NCI-H1105 treated with DMSO at 0.1 percent for 48 hours (cell line): Measurements from ENCODE around the gene BRD2.

Source experiments
- DNase-seq: peaks from one replicate; lab custom pipeline; 2025; lab: John Stamatoyannopoulos, UW

BRD2 gene

GRCh38 chr6:32995448-32995847 lies 27.1 kb downstream of the BRD2 start:
- no peak for DNase-seq

- peak; percentile 34 for DNase-seq
Measured at GRCh38 chr6:33000055-33000454, 31.7 kb downstream of the BRD2 start.

GRCh38 chr6:33001685-33002084 lies 33.3 kb downstream of the BRD2 start:
- DNase-seq: no peak

GRCh38 chr6:33004940-33005339 lies 36.5 kb downstream of the BRD2 start:
- DNase-seq: no peak

- DNase-seq: no peak
Measured at GRCh38 chr6:33007831-33008400, 39.5 kb downstream of the BRD2 start.

GRCh38 chr6:33008944-33009861 lies 40.8 kb downstream of the BRD2 start, which contains the start of gene HLA-DOA:
HLA-DOA (minus strand) TSS chr6:33009591.
- peak; percentile 15 for DNase-seq

- no peak for DNase-seq
Measured at GRCh38 chr6:33010356-33010755, 42.0 kb downstream of the BRD2 start.

- no peak for DNase-seq
Measured at GRCh38 chr6:33013608-33014007, 45.2 kb downstream of the BRD2 start.

- DNase-seq: peak; percentile 86
Measured at GRCh38 chr6:33014841-33015634, 46.6 kb downstream of the BRD2 start.

GRCh38 chr6:33015798-33016197 lies 47.4 kb downstream of the BRD2 start:
- DNase-seq: no peak

GRCh38 chr6:33017018-33017417 lies 48.6 kb downstream of the BRD2 start:
- no peak for DNase-seq

GRCh38 chr6:33017694-33018353 lies 49.4 kb downstream of the BRD2 start:
- DNase-seq: no peak

- no peak for DNase-seq
Measured at GRCh38 chr6:33018418-33018817, 50.0 kb downstream of the BRD2 start.

GRCh38 chr6:33018904-33019303 lies 50.5 kb downstream of the BRD2 start:
- DNase-seq: no peak

- no peak for DNase-seq
Measured at GRCh38 chr6:33019372-33019771, 51.0 kb downstream of the BRD2 start.

- no peak for DNase-seq
Measured at GRCh38 chr6:33021917-33022316, 53.5 kb downstream of the BRD2 start.

- DNase-seq: no peak
Measured at GRCh38 chr6:33023536-33023935, 55.1 kb downstream of the BRD2 start.

- no peak for DNase-seq
Measured at GRCh38 chr6:33024521-33024920, 56.1 kb downstream of the BRD2 start.

- DNase-seq: no peak
Measured at GRCh38 chr6:33028220-33028849, 59.9 kb downstream of the BRD2 start.

- no peak for DNase-seq
Measured at GRCh38 chr6:33029328-33030184, 61.2 kb downstream of the BRD2 start.

- DNase-seq: no peak
Measured at GRCh38 chr6:33030245-33030644, 61.9 kb downstream of the BRD2 start.
